ENCODE results near the gene FZD7. TPM values are rescaled to one million over a fixed set of nuclear protein-coding genes. Genes with fewer than 3 reads are reported as not detected.

FZD7 gene
- total and polyA plus RNA-seq, 7 donors = 1.8 to 32.1 (median 9.5) TPM

GRCh38 chr2:202009019-202009481 is 24.6 kb upstream of the FZD7 start:
- H3K4me1 ChIP-seq = peaks cover 13% of the 10 kb centered on the region
- TF ChIP-seq CTCF (IDR thresholded peaks at IDR 0.05) = no peak
- WGBS, 3 donors = 14 to 16% (median 15%) methylated on average over 5 of the region's 5 CpGs
- no peaks in the 10 kb centered on the region for H3K9me3 ChIP-seq
- peak overlapping the region; percentile 13 for H3K4me3 ChIP-seq
- intact Hi-C loops (cut with DNase I) = no loop called here
- ATAC-seq = peak; percentile 85 to 98 (median 98)
- no peaks in the 10 kb centered on the region for H3K36me3 ChIP-seq (ENCODE audit: insufficient read depth in 1 of 2, low read depth in 1 of 2)
- no peaks in the 10 kb centered on the region for H3K27me3 ChIP-seq (ENCODE audit: insufficient read depth in 3 of 3, low read length in 2 of 3)
- peak in 1 of 2 donors; percentile 67 for DNase-seq
- H3K27ac ChIP-seq = peak overlapping the region; percentile 85

- DNase-seq = no peak
- Histone ChIP-seq H3K36me3 (ENCODE audit: insufficient read depth in 1 of 2, low read depth in 1 of 2) (no peaks in the 10 kb centered on the region), H3K4me1 (peaks cover 13% of the 10 kb centered on the region), H3K4me3 (peak overlapping the region; percentile 13), H3K27me3 (ENCODE audit: insufficient read depth in 3 of 3, low read length in 2 of 3) (no peaks in the 10 kb centered on the region), H3K27ac (peak overlapping the region; percentile 85), H3K9me3 (no peaks in the 10 kb centered on the region)
- TF ChIP-seq CTCF (IDR thresholded peaks at IDR 0.05) = no peak
- ATAC-seq = peak; percentile 40 to 79 (median 62)
- intact Hi-C loops (cut with DNase I) = no loop called here
- WGBS, 3 donors = 29 to 39% (median 32%) methylated on average over 7 of the region's 7 CpGs
Observed at GRCh38 chr2:202009581-202009980, 24.1 kb upstream of the FZD7 start.

- DNase-seq (no peak), ATAC-seq (no peak)
- Histone ChIP-seq H3K27ac (no peak overlapping the region), H3K4me1 (peaks cover 33% of the 10 kb centered on the region), H3K9me3 (no peaks in the 10 kb centered on the region), H3K36me3 (ENCODE audit: insufficient read depth in 1 of 2, low read depth in 1 of 2) (no peaks in the 10 kb centered on the region), H3K4me3 (no peak overlapping the region), H3K27me3 (ENCODE audit: insufficient read depth in 3 of 3, low read length in 2 of 3) (no peaks in the 10 kb centered on the region)
- 38 to 51% (median 39%) methylated on average over 6 of the region's 6 CpGs for WGBS, 3 donors
- no peak for TF ChIP-seq CTCF (IDR thresholded peaks at IDR 0.05)
- intact Hi-C loops (cut with DNase I) = no loop called here
Observed at GRCh38 chr2:202014318-202014717, 19.3 kb upstream of the FZD7 start.

GRCh38 chr2:202014759-202015211 is 18.9 kb upstream of the FZD7 start:
- no peaks in the 10 kb centered on the region for H3K9me3 ChIP-seq
- no peaks in the 10 kb centered on the region for H3K36me3 ChIP-seq (ENCODE audit: insufficient read depth in 1 of 2, low read depth in 1 of 2)
- no peak overlapping the region for H3K4me3 ChIP-seq
- H3K27ac ChIP-seq = no peak overlapping the region
- no peak for DNase-seq
- peaks cover 34% of the 10 kb centered on the region for H3K4me1 ChIP-seq
- TF ChIP-seq CTCF (IDR thresholded peaks at IDR 0.05) = no peak
- H3K27me3 ChIP-seq (ENCODE audit: insufficient read depth in 3 of 3, low read length in 2 of 3) = no peaks in the 10 kb centered on the region
- 68 to 75% (median 69%) methylated on average over 9 of the region's 9 CpGs for WGBS, 3 donors
- ATAC-seq = no peak
- intact Hi-C loops (cut with DNase I) = no loop called here

GRCh38 chr2:202015471-202015870 is 18.2 kb upstream of the FZD7 start:
- Histone ChIP-seq H3K36me3 (ENCODE audit: insufficient read depth in 1 of 2, low read depth in 1 of 2) (no peaks in the 10 kb centered on the region), H3K27me3 (ENCODE audit: insufficient read depth in 3 of 3, low read length in 2 of 3) (no peaks in the 10 kb centered on the region), H3K4me3 (no peak overlapping the region), H3K9me3 (no peaks in the 10 kb centered on the region), H3K27ac (no peak overlapping the region), H3K4me1 (peaks cover 35% of the 10 kb centered on the region)
- WGBS, 3 donors = 82 to 91% (median 87%) methylated on average over 3 of the region's 3 CpGs
- ATAC-seq (no peak), DNase-seq (no peak)
- intact Hi-C loops (cut with DNase I) = no loop called here
- no peak for TF ChIP-seq CTCF (IDR thresholded peaks at IDR 0.05)
